Tibial nerve (tissue), 4 donors: ENCODE results near the gene TSPAN17. TPM values are rescaled to one million over a fixed set of nuclear protein-coding genes. Genes with fewer than 3 reads are reported as not detected.
A peak's percentile ranks its signal among the peaks of the same experiment; 100 is the strongest.

ENCODE experiments used
- DNase-seq, 2 donors: peaks; one replicate each; pipeline ENCODE4 v3.0.0-alpha.2; 2019; ENCODE audit warnings: low spot score in 2 of 2
- H3K27ac ChIP-seq, 4 donors: fragments of 200-600 bp; sonication (generic) in 3 of 4; one replicate each; pipeline ENCODE4 v1.5.1; 2017 to 2019; ENCODE audit warnings: mild to moderate bottlenecking in 1 of 4
- H3K27me3 ChIP-seq, 2 donors: fragments of 200-600 bp; sonication (generic) in 1 of 2; one replicate each; pipeline versions ENCODE4 v1.5.1 to v1.6.0; 2017 to 2019
- H3K36me3 ChIP-seq, 3 donors: fragments of 200-600 bp; sonication (generic); one replicate each; pipeline ENCODE4 v1.5.1; 2018 to 2019
- H3K4me1 ChIP-seq, 4 donors: fragments of 200-600 bp; sonication (generic) in 3 of 4; one replicate each; pipeline ENCODE4 v1.5.1; 2017 to 2019
- H3K4me3 ChIP-seq, 4 donors: fragments of 200-600 bp; sonication (generic) in 3 of 4; one replicate each; pipeline ENCODE4 v1.5.1; 2017 to 2019; ENCODE audit warnings: mild to moderate bottlenecking in 1 of 4, moderate library complexity in 1 of 4
- H3K9me3 ChIP-seq, 4 donors: fragments of 200-600 bp; sonication (generic) in 3 of 4; one replicate each; pipeline ENCODE4 v1.5.1; 2017 to 2019
- CTCF ChIP-seq, 5 experiments: fragments of 200-600 bp in 3 of 5; fragments of 450-650 bp in 2 of 5; sonication (generic) in 3 of 5; IDR thresholded peaks; one replicate each; pipeline ENCODE4 v1.5.1; 2016 to 2019; ENCODE audit warnings: antibody characterized with exemption in 5 of 5, mild to moderate bottlenecking in 3 of 5, moderate library complexity in 2 of 5
- EP300 ChIP-seq, 2 donors: sonication (generic); formaldehyde crosslinking; IDR thresholded peaks; one replicate each; pipeline ENCODE4 v1.6.1; 2017; ENCODE audit warnings: antibody characterized with exemption in 2 of 2, mild to moderate bottlenecking in 1 of 2
- POLR2A ChIP-seq, 2 donors: fragments of 450-650 bp; IDR thresholded peaks; one replicate each; pipeline ENCODE4 v1.6.1; 2017; ENCODE audit warnings: antibody characterized with exemption in 2 of 2, mild to moderate bottlenecking in 2 of 2, moderate library complexity in 2 of 2
- WGBS, 2 donors: methylation state at CpG; one replicate each; pipeline ENCODE4 v1.1.5; 2018; 5-methylcytosine and 5-hydroxymethylcytosine counted together
- total RNA-seq, 4 donors: library from RNA; depleted of rRNA; stranded (reverse); fragments of >200 nt; gene quantifications; one replicate each; pipeline ENCODE4 v1.1.0, GENCODE V29; 2016

Gene TSPAN17
- total RNA-seq, 4 donors from 2014 or later, result 11.0 to 25.8 (median 14.3) TPM

GRCh38 chr5:176626876-176627236 is 20.4 kb upstream of the TSPAN17 start:
- Histone ChIP-seq H3K36me3 (no peaks in the 10 kb centered on the region), H3K4me1 (peaks cover 0 to 20% (median 6%) of the 10 kb centered on the region in 4 donors), H3K4me3 (no peak overlapping the region), H3K9me3 (no peaks in the 10 kb centered on the region), H3K27ac (no peak overlapping the region), H3K27me3 (peaks cover 0 to 96% of the 10 kb centered on the region in 2 donors)
- TF ChIP-seq POLR2A (IDR thresholded peaks at IDR 0.05), result no peak
- TF ChIP-seq CTCF (IDR thresholded peaks at IDR 0.05), result no peak
- no peak for TF ChIP-seq EP300 (IDR thresholded peaks at IDR 0.05)
- DNase-seq, result no peak
- 50% methylated on average over 7 of the region's 7 CpGs for WGBS, 2 donors

GRCh38 chr5:176627582-176627981 is 19.7 kb upstream of the TSPAN17 start:
- 59 to 81% methylated on average over 5 of the region's 5 CpGs for WGBS, 2 donors
- H3K36me3 ChIP-seq, result no peaks in the 10 kb centered on the region
- peaks cover 0 to 20% (median 6%) of the 10 kb centered on the region in 4 donors for H3K4me1 ChIP-seq
- H3K27me3 ChIP-seq, result peaks cover 0 to 97% of the 10 kb centered on the region in 2 donors
- no peak for TF ChIP-seq POLR2A (IDR thresholded peaks at IDR 0.05)
- no peak for TF ChIP-seq CTCF (IDR thresholded peaks at IDR 0.05)
- TF ChIP-seq EP300 (IDR thresholded peaks at IDR 0.05), result no peak
- no peak overlapping the region for H3K27ac ChIP-seq
- no peak overlapping the region for H3K4me3 ChIP-seq
- no peak for DNase-seq
- H3K9me3 ChIP-seq, result no peaks in the 10 kb centered on the region

- no peaks in the 10 kb centered on the region for H3K36me3 ChIP-seq
- no peak for DNase-seq
- H3K27me3 ChIP-seq, result peaks cover 0 to 98% of the 10 kb centered on the region in 2 donors
- H3K27ac ChIP-seq, result no peak overlapping the region
- TF ChIP-seq POLR2A (IDR thresholded peaks at IDR 0.05) (no peak), EP300 (IDR thresholded peaks at IDR 0.05) (no peak), CTCF (IDR thresholded peaks at IDR 0.05) (no peak)
- H3K4me1 ChIP-seq, result peaks cover 0 to 20% (median 6%) of the 10 kb centered on the region in 4 donors
- H3K9me3 ChIP-seq, result no peaks in the 10 kb centered on the region
- WGBS, 2 donors, result 49 to 50% methylated on average over 13 of the region's 13 CpGs
- no peak overlapping the region for H3K4me3 ChIP-seq
These were observed 18.7 kb upstream of the TSPAN17 start for GRCh38 chr5:176628406-176629228.

- Histone ChIP-seq H3K9me3 (no peaks in the 10 kb centered on the region), H3K4me3 (peak overlapping the region in 1 of 4 donors; percentile 46), H3K4me1 (peaks cover 0 to 20% (median 6%) of the 10 kb centered on the region in 4 donors), H3K27me3 (peaks cover 0 to 94% of the 10 kb centered on the region in 2 donors), H3K27ac (no peak overlapping the region), H3K36me3 (no peaks in the 10 kb centered on the region)
- no peak for TF ChIP-seq POLR2A (IDR thresholded peaks at IDR 0.05)
- TF ChIP-seq CTCF (IDR thresholded peaks at IDR 0.05), result no peak
- no peak for TF ChIP-seq EP300 (IDR thresholded peaks at IDR 0.05)
- no peak for DNase-seq
- WGBS, 2 donors, result 5% methylated on average over 26 to 34 of the region's 34 CpGs
These were observed 17.9 kb upstream of the TSPAN17 start for GRCh38 chr5:176629317-176629852.
